ENCODE measurements around the gene SYNM. TPM values are rescaled to one million over a fixed set of nuclear protein-coding genes. Genes with fewer than 3 reads are reported as not detected.

The SYNM gene
- total RNA-seq, 1 donor from 2014 or later: 1.7 TPM

GRCh38 chr15:99118801-99119546, 14.1 kb downstream of the SYNM start:
- TF ChIP-seq CTCF (IDR thresholded peaks at IDR 0.05; ENCODE audit: unreplicated experiment): no peak
- peaks cover 25% of the 10 kb centered on the region for H3K4me1 Mint-ChIP-seq (ENCODE audit: unreplicated experiment)
- no peaks in the 10 kb centered on the region for H3K36me3 Mint-ChIP-seq (ENCODE audit: low read depth, unreplicated experiment)
- H3K27ac Mint-ChIP-seq (ENCODE audit: unreplicated experiment): no peak overlapping the region
- no peaks in the 10 kb centered on the region for H3K27me3 Mint-ChIP-seq (ENCODE audit: unreplicated experiment)
- H3K9me3 Mint-ChIP-seq (ENCODE audit: unreplicated experiment): no peaks in the 10 kb centered on the region
- H3K4me3 Mint-ChIP-seq (ENCODE audit: unreplicated experiment): no peak overlapping the region
- DNase-seq (ENCODE audit: low spot score): no peak

GRCh38 chr15:99120050-99120777, 15.3 kb downstream of the SYNM start:
- Mint-ChIP-seq H3K36me3 (ENCODE audit: low read depth, unreplicated experiment) (no peaks in the 10 kb centered on the region), H3K27ac (ENCODE audit: unreplicated experiment) (no peak overlapping the region), H3K4me1 (ENCODE audit: unreplicated experiment) (peaks cover 32% of the 10 kb centered on the region), H3K27me3 (ENCODE audit: unreplicated experiment) (no peaks in the 10 kb centered on the region), H3K9me3 (ENCODE audit: unreplicated experiment) (no peaks in the 10 kb centered on the region), H3K4me3 (ENCODE audit: unreplicated experiment) (no peak overlapping the region)
- no peak for TF ChIP-seq CTCF (IDR thresholded peaks at IDR 0.05; ENCODE audit: unreplicated experiment)
- no peak for DNase-seq (ENCODE audit: low spot score)

- DNase-seq (ENCODE audit: low spot score): no peak
- Mint-ChIP-seq H3K36me3 (ENCODE audit: low read depth, unreplicated experiment) (no peaks in the 10 kb centered on the region), H3K27me3 (ENCODE audit: unreplicated experiment) (no peaks in the 10 kb centered on the region), H3K9me3 (ENCODE audit: unreplicated experiment) (no peaks in the 10 kb centered on the region), H3K4me3 (ENCODE audit: unreplicated experiment) (no peak overlapping the region), H3K4me1 (ENCODE audit: unreplicated experiment) (peaks cover 32% of the 10 kb centered on the region), H3K27ac (ENCODE audit: unreplicated experiment) (no peak overlapping the region)
- no peak for TF ChIP-seq CTCF (IDR thresholded peaks at IDR 0.05; ENCODE audit: unreplicated experiment)
Measured at GRCh38 chr15:99121207-99121606, 16.3 kb downstream of the SYNM start.

- peaks cover 32% of the 10 kb centered on the region for H3K4me1 Mint-ChIP-seq (ENCODE audit: unreplicated experiment)
- no peak overlapping the region for H3K4me3 Mint-ChIP-seq (ENCODE audit: unreplicated experiment)
- no peaks in the 10 kb centered on the region for H3K9me3 Mint-ChIP-seq (ENCODE audit: unreplicated experiment)
- TF ChIP-seq CTCF (IDR thresholded peaks at IDR 0.05; ENCODE audit: unreplicated experiment): no peak
- H3K27ac Mint-ChIP-seq (ENCODE audit: unreplicated experiment): no peak overlapping the region
- no peak for DNase-seq (ENCODE audit: low spot score)
- H3K27me3 Mint-ChIP-seq (ENCODE audit: unreplicated experiment): no peaks in the 10 kb centered on the region
- H3K36me3 Mint-ChIP-seq (ENCODE audit: low read depth, unreplicated experiment): no peaks in the 10 kb centered on the region
Measured at GRCh38 chr15:99121691-99122410, 17.0 kb downstream of the SYNM start.
